Left ventricle myocardium inferior (tissue), 1 donor: ENCODE data around the gene BNIP2. TPM values are rescaled to one million over a fixed set of nuclear protein-coding genes. Genes with fewer than 3 reads are reported as not detected.

Experiments used
- DNase-seq: peaks from one replicate; pipeline ENCODE4 v3.0.0-alpha.2; 2020
- H3K27ac ChIP-seq: fragments of 200-600 bp; replicated peaks from 2 replicates; pipeline ENCODE4 v1.8.0; 2021
- H3K27me3 ChIP-seq: fragments of 200-600 bp; 2 replicates; pipeline ENCODE4 v1.8.0; 2021; ENCODE audit warnings: low read depth
- H3K36me3 ChIP-seq: fragments of 200-600 bp; 2 replicates; pipeline ENCODE4 v1.8.0; 2021
- H3K4me1 ChIP-seq: fragments of 200-600 bp; 2 replicates; pipeline ENCODE4 v1.8.0; 2021
- H3K4me3 ChIP-seq: fragments of 200-600 bp; 2 replicates; pipeline ENCODE4 v1.8.0; 2021; ENCODE audit warnings: mild to moderate bottlenecking, moderate library complexity
- H3K9me3 ChIP-seq: fragments of 200-600 bp; replicated peaks from 2 replicates; pipeline ENCODE4 v1.8.0; 2021
- CTCF ChIP-seq: fragments of 200-600 bp; IDR thresholded peaks from 2 replicates; pipeline ENCODE4 v1.8.0; 2021; ENCODE audit warnings: antibody characterized with exemption, mild to moderate bottlenecking, borderline replicate concordance
- intact Hi-C: fragments of 100-400 bp; cut with micrococcal nuclease; formaldehyde crosslinking; loops from one replicate; pipeline ENCODE4 v1.11.0; 2022
- total RNA-seq: library from RNA; stranded (reverse); fragmentation: NEBNext Ultra II Directional; extraction: Animal tissue kit (Norgen Biotek cat#: 25700); gene quantifications from one replicate; pipeline ENCODE4 v1.2.1, GENCODE V29; 2021
- donor health status: DM: no; HTN: yes; CAD: no; lungs with severe emphysema.

BNIP2 gene
- total RNA-seq, 1 donor from 2014 or later, result 78.0 TPM

GRCh38 chr15:59722476-59722875 is 33.4 kb upstream of the BNIP2 start:
- peaks cover 30% of the 10 kb centered on the region for H3K27me3 ChIP-seq
- H3K4me1 ChIP-seq, result no peaks in the 10 kb centered on the region
- no peak for TF ChIP-seq CTCF
- no peak for DNase-seq
- H3K4me3 ChIP-seq, result no peak overlapping the region
- no peaks in the 10 kb centered on the region for H3K9me3 ChIP-seq
- no peaks in the 10 kb centered on the region for H3K36me3 ChIP-seq
- no peak overlapping the region for H3K27ac ChIP-seq
- intact Hi-C loops, result loop anchor here (10.0 kb wide), 2 partner anchors 462 to 602 kb away; no protein-coding TSS in a partner anchor

- intact Hi-C loops, result loop anchor here (10.0 kb wide), 2 partner anchors 463 to 603 kb away; no protein-coding TSS in a partner anchor
- Histone ChIP-seq H3K4me1 (no peaks in the 10 kb centered on the region), H3K27me3 (peaks cover 34% of the 10 kb centered on the region), H3K9me3 (no peaks in the 10 kb centered on the region), H3K36me3 (no peaks in the 10 kb centered on the region), H3K4me3 (no peak overlapping the region), H3K27ac (no peak overlapping the region)
- no peak for TF ChIP-seq CTCF
- DNase-seq, result no peak
These were observed 32.9 kb upstream of the BNIP2 start for GRCh38 chr15:59722037-59722436.

- peaks cover 4% of the 10 kb centered on the region for H3K9me3 ChIP-seq
- intact Hi-C loops, result loop anchor here (10.0 kb wide), 2 partner anchors 463 to 603 kb away; no protein-coding TSS in a partner anchor
- DNase-seq, result no peak
These were observed 32.3 kb upstream of the BNIP2 start for GRCh38 chr15:59721411-59721810.

GRCh38 chr15:59713177-59713576 is 24.1 kb upstream of the BNIP2 start:
- H3K4me1 ChIP-seq, result no peaks in the 10 kb centered on the region
- no peaks in the 10 kb centered on the region for H3K36me3 ChIP-seq
- intact Hi-C loops, result no loop called here
- TF ChIP-seq CTCF, result no peak
- H3K4me3 ChIP-seq, result no peak overlapping the region
- H3K27me3 ChIP-seq, result peaks cover 29% of the 10 kb centered on the region
- H3K9me3 ChIP-seq, result peaks cover 4% of the 10 kb centered on the region
- no peak for DNase-seq
- no peak overlapping the region for H3K27ac ChIP-seq

More at GRCh38 chr15:59721411-59721810, 32.3 kb upstream of the BNIP2 start:
- H3K27ac ChIP-seq, result no peak overlapping the region
- H3K4me3 ChIP-seq, result no peak overlapping the region
- H3K27me3 ChIP-seq, result peaks cover 38% of the 10 kb centered on the region
- H3K4me1 ChIP-seq, result no peaks in the 10 kb centered on the region
- no peaks in the 10 kb centered on the region for H3K36me3 ChIP-seq
- TF ChIP-seq CTCF, result no peak

- Histone ChIP-seq H3K4me1 (no peaks in the 10 kb centered on the region), H3K27ac (no peak overlapping the region), H3K36me3 (no peaks in the 10 kb centered on the region), H3K4me3 (no peak overlapping the region), H3K27me3 (peaks cover 13% of the 10 kb centered on the region), H3K9me3 (peaks cover 14% of the 10 kb centered on the region)
- DNase-seq, result no peak
- no peak for TF ChIP-seq CTCF
- intact Hi-C loops, result no loop called here
These were observed 22.5 kb upstream of the BNIP2 start for GRCh38 chr15:59711451-59712243.
